HG02973 (cell line): ENCODE data around the gene GPR63.

Experiments
- ATAC-seq: cut with Tn5 transposase; IDR thresholded peaks from one replicate; pipeline ENCODE4 v1.9.1; 2021; ENCODE audit warnings: moderate library complexity; ENCODE audit not compliant: unreplicated experiment

The GPR63 gene

GRCh38 chr6:96761794-96762193, 75.5 kb downstream of the GPR63 start:
- ATAC-seq = no peak

- no peak for ATAC-seq
These were observed 77.1 kb downstream of the GPR63 start for GRCh38 chr6:96760153-96760687.

- no peak for ATAC-seq
These were observed 82.2 kb downstream of the GPR63 start for GRCh38 chr6:96755096-96755495.

GRCh38 chr6:96749891-96750290, 87.4 kb downstream of the GPR63 start:
- no peak for ATAC-seq
